Erythroblast (primary cell): ENCODE data around the gene ZBTB20.

Experiments used
- GATA1 ChIP-seq: IDR thresholded peaks from 2 replicates; pipeline ENCODE4 v1.6.1; 2011; ENCODE audit warnings: low read depth, mild to moderate bottlenecking, control low read depth, low read length, moderate library complexity
- POLR2A ChIP-seq: IDR thresholded peaks from 2 replicates; pipeline ENCODE4 v1.6.1; 2011; ENCODE audit warnings: mild to moderate bottlenecking, low read length

DNA sequence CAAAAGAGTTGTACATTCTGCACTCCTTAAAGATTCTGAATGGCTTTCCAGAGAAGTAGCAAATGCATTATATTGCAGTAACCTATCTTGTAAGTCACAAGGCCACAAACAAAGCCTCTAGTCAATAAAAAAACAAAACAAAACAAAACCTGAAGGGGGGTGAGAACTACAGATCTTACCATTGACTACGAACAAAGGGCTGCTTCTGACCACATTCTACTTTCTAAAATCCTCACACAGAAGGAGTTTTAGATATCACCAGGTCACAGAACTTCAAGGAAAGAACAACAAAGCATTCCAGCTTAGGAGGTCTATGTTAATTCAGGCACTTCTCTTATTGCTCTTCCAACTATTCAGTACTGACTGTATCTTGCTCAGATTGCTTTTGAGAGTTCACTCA, 343.0 kb downstream of the ZBTB20 start:
- TF ChIP-seq POLR2A (no peak), GATA1 (no peak)
